GM18526 (cell line): Measurements from ENCODE around the gene CEMP1.

Experiments
- POLR2A ChIP-seq: IDR thresholded peaks from 3 replicates; pipeline ENCODE4 v1.6.1; 2011; ENCODE audit not compliant: insufficient read length; ENCODE audit errors: extremely low read depth

CEMP1 gene

GRCh38 chr16:2486645-2487516, 44.3 kb downstream of the CEMP1 start:
- TF ChIP-seq POLR2A = no peak

GRCh38 chr16:2485811-2486507, 45.2 kb downstream of the CEMP1 start:
- no peak for TF ChIP-seq POLR2A

GRCh38 chr16:2484898-2485508, 46.2 kb downstream of the CEMP1 start:
- TF ChIP-seq POLR2A = no peak

- TF ChIP-seq POLR2A = no peak
Measured at GRCh38 chr16:2483939-2484897, 47.0 kb downstream of the CEMP1 start.

- no peak for TF ChIP-seq POLR2A
Measured at GRCh38 chr16:2482708-2483534, 48.3 kb downstream of the CEMP1 start.

- no peak for TF ChIP-seq POLR2A
Measured at GRCh38 chr16:2482249-2482648, 49.0 kb downstream of the CEMP1 start.

- TF ChIP-seq POLR2A = no peak
Measured at GRCh38 chr16:2481676-2482075, 49.5 kb downstream of the CEMP1 start.

GRCh38 chr16:2480948-2481347, 50.3 kb downstream of the CEMP1 start:
- no peak for TF ChIP-seq POLR2A
